NOMO-1 (cell line): ENCODE results near the gene SDS.

Experiments
- DNase-seq, 2 experiments: peaks; one replicate each; lab custom pipeline; 2025; ENCODE audit not compliant: unreplicated experiment in 2 of 2; lab: John Stamatoyannopoulos, UW

SDS gene

DNA sequence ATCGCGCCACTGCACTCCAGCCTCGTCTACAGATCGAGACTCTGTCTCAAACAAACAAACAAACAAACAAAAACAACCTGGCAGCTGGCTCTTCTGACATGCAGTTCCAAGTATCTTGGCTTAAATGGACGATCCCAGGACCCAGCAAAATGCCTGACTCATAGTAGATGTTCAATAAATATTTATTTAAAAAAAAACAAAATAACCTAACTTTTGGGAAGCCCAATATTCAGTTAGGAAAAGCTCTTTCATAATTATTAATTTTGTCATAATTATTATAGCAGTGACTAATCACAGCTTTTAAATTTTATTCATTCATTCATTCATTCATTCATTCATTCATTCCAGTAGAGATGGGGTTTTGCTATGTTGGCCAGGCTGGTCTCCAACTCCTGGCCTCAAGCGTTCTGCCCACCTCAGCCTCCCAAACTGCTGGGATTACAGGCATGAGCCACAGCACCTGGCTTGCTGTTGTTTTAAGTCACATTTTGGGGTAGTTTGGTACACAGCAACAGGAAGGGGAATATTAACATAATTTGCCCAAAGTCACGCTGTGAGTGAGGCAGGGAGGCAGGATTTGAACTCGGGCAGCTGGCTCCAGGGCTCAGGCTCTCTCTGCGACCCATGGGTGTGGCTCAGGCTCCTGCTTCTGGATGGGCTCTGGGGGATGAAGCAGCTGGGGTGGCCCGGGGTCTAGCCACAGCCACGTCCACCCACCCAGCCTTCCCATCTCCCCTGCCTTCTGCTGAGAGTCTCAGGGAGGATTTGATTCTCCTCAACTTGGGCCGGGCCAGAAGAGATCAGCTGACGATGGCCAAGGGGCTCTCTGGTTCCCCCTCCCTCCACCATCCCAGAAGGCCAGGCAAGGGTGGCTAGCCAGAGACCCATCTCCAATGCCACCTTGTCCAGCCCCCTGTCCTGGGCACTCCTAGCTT, 2.4 kb downstream of the SDS start:
- DNase-seq, result no peak

DNA sequence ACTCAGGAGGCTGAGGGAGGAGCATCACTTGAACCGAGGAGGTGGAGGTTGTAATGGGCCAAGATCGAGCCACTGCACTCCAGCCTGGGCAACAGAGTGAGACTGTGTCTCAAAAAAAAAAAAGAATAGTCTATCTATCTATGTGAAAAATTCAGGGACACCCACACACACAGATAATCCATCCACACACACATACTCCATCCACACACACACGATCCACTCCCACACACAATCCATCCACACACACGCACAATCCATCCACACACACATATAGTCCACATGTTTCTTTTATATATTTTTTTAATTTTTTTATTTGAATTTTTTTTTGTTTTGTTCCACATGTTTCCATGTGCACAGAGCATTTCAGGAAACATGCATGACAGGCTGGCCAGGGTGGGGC, 3.3 kb downstream of the SDS start:
- no peak for DNase-seq

DNA sequence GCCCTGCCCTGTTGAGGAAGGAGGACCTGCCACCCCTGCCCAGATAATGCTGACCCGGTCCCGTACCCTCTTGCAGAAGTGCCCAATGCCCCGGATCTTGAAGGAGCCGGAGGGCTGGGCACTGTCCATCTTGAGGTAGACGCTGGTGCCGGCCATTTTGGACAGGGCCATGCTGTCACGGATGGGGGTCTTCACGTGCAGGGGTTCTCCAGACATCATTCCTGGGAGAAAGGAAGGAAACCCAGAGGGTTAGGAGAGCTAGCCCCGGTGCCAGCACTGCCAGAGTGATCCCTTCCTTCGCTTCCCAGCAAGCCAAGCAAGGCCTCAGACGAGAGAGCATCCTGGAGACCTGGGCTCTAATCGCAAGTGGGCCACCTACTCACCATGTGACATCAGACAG, 4.2 kb downstream of the SDS start:
- DNase-seq, result no peak

DNA sequence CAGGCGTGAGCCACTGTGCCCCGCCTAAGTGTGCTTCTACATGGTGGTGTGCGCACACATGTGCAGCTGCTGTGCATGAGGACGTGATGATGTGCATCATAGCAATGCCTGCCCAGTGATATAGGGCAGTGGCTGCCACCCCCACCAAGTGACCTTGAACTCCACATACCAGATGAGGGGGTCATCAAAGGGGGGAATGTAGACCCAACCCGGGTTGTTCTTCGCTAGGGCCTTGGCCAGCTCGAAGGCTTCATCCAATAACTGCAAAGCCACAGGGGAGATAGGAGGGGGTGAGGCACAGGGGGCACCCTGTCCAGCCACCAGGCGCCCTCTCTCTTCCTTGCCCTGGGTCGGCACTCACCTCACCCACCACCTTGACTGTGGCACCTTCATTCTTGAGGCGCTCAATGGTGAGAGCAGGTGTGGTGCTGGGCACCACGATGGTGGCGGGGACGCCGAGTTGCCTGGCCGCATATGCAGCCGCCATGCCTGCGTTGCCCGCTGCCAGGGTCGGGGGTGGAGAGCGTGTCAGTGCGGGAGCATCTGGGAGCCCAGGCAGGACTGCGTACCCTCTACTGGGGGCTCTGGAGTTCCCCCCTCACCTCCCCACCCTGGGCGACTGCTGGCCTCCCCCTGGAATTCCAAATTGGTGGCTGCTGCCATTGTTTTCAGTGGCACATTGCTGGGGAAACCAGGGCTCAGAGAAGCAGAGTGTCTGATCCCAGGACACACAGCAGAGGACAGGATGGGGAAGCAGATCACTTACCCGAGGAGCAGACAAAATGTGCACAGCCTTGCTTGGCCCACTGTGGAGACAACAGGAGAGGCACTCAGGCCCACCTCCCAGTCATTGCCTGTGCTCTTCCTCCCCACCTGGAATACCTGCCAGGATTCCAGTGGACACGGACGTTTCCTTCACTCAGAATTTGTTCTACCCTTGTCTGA, 5.1 kb downstream of the SDS start:
- no peak for DNase-seq

DNA sequence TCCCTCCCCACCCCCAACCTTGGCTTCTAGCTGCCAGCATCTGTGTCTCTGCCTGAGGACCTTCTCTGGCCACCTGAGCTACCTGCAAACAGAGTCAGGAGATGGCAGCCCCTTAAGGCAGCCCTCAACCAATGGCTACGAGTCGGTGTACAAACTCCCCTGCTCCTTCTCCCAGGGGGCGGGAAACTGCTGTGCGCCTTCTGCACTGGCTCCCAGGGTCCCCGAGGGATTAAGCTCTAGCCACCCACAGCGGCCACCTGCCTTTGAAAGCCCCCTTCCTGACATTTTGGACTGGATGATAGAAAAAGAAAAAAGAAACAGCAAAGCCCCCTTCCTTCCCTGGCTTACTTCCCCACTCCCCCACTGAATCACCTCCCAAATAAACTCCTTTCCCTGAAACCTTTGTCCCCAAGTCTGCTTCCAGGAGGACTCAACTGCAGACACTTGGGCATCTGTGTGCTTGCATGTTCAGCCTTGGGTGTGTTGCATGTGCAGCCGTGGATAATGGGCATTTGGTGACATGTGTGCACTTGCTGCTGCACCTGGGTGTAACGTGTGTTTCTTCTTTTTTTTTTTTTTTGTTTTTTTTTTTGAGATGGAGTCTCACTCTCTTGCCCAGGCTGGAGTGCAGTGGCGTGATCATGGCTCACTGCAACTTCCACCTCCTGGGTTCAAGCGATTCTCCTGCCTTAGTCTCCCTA, 6.0 kb downstream of the SDS start:
- no peak for DNase-seq

DNA sequence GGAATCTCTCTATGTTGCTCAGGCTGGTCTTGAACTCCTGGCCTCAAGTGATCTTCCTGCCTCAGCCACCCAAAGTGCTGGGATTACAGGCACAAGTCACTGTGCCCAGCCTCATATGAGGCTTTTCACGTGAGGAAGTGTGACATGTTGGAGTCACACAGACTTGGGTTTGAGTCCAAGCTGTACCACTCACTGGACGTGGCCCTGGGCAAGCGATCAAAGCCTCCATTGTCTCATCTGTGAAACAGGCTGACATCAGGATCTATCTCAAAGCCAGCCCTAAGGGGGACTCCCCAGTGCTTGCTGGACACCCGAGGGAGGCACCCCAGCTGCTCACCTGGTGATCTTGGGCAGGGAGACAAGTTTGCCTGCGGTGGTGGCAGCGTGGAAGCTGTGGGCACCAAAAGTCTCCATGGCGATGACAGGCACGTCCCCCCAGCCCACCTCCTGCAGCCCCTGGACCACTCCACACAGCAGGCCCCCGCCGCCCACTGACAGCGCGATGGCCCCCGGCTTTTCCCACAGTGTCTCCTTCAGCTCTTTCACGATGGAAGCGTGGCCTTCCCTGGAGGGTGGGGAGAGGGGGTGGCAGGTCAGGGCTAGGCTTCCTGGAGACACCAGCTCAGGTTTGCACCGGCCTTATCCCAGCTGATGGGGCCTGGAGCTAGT, 6.7 kb downstream of the SDS start:
- no peak for DNase-seq

DNA sequence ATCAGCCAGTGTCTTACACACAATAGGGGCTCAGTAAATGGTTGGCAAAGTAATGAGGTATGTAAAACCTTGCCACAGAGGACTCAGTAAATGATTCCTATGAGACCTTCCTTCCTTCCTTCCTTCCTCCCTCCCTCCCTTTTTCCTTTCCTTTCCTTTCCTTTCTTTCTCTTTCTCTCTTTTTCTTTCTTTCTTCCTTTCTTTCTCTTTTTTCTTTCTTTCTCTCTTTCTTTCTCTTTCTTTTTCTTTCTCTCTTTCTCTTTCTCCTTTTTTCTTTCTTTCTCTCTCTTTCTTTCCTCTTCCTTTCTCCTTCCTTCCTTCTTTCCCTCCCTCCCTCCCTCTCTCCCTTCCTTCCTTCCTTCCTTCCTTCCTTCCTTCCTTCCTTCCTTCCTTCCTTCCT, 7.5 kb downstream of the SDS start:
- no peak for DNase-seq

DNA sequence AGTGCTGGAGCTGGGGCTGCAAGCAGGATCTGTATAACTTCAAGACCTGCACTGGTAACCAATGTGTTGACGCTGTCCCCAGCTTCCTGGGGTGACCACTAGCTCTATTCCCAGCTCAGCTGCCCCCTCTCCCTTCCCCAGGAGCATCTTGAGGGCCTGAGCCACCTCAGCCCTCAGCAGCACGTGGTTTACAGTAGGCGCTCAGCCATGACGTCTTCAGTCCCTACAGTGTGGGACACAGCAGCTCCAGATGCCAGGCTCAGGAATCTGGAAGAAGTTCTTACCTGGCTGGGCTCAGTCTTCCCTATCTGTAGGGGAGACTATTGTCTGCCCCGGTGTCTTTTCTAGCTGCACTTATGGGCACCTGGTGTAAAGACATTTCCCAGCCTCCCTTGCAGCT, 8.6 kb downstream of the SDS start:
- DNase-seq, result no peak

DNA sequence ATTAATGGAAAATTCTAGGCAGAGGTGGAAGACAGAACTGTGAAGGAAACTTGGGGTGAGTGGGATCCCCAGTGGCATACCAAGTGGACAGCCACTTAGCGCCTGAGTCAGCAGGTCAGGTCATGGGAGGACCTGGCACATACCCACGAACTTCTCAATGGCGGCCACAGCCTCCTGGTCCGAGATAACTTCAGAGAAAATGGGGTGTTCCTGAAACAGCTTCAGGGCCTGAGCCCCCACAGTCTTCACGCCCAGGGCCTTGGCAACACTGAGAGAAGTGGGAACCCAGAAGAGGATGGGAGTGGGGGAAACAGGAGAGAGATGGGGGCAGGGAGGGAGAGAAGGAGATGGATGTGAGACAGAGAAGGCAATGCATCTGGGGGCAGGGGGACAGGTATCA, 9.9 kb downstream of the SDS start:
- no peak for DNase-seq

DNA sequence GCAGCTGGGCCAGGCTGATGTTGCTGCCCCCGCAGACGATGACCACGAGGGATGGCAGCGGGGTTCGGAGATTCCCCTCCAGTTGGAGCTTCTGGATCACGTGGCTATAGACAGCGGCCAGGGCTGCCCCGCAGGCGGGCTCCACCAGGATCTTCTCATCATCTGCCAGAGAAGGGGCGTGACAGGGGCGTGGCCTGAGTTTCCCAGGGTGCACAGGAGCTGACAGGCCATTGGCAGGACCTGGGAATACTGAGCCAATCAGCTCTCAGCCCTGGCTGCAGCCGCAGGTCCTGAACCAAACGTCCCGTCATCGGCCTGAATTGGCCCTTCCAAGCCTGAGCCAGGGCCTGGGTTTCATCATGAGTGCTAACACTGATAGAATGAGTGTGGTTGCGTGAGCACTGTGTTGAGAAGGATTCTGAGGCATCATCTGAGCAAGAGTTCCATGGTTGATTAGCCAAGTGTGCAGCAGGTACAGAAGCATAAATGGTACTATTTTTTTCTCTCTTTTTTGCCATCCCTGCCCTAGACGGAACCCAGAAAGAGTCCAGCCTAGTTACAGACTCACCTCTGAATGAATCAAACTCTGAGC, 10.6 kb downstream of the SDS start:
- DNase-seq, result no peak

DNA sequence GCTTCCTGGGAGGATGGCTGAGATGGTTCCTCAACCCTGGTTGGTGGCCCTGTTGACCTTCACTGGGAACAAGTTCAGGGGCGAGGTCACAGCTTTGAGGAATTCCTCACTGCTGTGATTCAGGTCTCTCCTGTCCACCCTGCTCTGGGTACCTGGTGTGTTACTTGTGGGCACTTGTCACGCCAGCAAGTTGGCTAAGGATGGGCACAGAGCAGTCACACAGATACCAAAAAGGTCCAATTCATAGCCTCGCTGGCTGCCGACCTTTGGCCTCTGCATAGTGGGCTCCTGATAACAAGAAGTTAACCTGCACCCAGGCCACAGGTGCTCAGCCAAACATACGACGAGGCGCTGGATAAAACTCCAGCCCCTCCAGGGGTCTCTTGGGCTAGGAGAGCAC, 11.2 kb downstream of the SDS start:
- DNase-seq, result no peak

DNA sequence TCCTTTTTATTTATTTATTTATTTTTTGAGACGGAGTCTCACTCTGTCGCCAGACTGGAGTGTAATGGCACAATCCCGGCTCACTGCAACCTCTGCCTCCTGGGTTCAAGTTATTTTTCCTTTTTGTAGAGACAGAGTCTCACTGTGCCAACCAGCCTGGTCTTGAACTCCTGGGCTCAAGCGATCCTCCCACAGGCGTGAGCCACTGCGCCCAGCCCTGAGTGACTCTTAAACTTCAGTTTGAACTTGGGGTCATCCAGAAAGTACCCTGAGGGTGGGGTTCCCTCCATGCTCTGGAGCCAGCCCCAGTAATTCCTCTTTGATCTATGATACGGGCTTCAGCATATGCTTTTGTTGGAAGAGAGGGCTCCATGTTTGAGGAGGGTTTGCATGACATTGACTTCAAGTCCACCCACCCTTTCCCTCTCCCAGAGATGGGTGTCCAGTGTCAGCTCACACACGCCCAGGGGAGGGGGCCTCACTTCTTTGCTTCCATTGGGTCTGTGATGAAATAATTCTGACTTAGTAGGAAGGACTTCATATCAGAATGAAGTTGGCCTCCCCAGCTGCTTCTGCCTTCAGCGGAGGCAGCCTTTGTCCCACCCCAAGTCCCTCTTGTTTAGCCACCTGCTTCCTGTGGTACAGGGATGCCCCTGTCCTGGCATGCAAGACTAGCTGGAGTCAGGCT, 11.9 kb downstream of the SDS start:
- no peak for DNase-seq

DNA sequence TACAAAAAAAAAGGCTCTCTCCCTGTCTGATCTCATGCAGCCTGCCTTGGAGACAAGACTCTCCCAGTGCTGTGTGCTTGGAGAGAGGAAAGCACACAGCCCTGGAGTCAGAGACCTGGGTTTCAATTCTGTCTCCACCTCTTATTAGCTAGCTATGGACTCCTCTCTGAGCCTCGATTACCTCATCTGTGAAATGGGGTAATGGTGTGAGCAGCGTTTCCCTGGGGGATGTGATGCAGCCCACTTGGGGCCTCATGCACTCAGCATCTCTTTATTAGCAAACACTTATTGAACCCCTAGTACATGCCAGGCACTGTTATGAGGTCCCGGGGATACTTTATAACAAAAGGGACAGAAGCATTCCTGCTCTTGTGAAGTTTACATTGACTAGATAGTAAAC, 12.5 kb downstream of the SDS start:
- no peak for DNase-seq

DNA sequence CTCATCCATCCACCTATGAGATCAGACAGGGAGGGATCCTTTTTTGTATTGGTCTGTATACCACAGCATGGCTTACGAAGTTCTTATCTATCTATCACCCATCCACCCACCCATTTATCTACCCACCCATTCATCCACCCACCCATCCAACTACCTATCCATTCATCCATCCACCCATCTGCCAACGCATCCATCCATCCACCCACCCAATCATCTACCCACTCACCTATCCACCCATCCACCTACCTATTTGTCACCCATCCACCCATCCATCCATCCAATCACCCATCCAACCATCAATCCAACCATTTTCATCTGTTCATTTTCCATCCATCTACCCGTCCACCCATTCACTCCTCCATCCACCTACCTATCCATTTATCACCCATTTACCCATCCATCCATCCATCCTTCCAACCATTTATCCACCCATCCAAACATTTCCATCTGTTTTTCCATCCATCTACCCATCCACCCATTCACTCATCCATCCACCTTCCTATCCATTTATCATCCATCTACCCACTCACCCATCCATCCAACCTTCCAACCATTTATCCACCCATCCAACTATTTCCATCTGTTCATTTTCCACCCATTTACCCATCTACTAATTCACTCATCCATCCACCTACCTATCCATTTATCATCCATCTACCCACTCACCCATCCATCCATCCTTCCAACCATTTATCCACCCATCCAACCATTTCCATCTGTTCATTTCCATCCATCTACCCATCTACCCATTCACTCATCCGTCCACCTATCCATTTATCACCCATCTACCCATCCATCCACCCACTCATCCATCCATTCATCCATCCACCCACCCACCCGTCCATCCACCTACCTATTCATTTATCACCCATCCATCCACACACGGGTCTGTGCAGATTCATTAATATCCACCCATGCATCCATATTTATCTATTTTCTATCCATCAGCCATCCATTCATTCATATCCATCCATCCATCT, 13.3 kb downstream of the SDS start:
- no peak for DNase-seq

DNA sequence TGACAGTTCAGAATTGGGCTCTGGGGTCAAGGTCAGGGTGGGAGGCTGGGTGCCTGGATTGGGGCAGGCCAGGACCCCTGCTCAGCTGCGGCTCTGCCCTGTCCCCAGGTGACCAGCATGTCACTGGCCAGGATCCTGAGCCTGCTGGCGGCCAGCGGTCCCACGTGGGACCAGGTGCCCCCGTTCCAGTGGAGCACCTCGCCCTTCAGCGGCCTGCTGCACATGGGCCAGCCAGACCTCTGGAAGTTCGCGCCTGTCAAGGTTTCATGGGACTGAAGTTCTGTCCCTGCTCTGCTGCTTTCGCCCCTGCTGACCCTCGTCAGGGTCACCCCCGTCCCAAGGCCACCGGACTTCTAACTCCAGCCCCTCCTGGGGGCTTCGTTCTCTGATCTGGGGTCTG, 15.3 kb downstream of the SDS start:
- no peak for DNase-seq

DNA sequence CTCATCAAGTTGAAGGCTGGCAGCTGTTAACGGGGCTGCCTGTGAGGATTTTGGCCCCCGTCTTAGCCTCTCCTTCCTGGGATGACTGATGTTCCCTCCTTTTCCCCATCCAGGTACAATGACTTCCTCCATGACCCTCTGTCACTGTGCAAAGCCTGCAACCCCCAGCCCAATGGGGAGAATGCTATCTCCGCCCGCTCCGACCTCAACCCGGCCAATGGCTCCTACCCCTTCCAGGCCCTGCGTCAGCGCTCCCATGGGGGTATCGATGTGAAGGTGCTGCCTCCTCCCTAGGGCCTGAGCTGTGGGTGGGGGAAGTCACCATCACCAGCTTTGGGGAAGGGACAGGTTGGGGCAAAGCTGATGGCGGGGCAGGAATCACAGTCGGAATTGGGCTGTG, 16.1 kb downstream of the SDS start:
- no peak for DNase-seq

DNA sequence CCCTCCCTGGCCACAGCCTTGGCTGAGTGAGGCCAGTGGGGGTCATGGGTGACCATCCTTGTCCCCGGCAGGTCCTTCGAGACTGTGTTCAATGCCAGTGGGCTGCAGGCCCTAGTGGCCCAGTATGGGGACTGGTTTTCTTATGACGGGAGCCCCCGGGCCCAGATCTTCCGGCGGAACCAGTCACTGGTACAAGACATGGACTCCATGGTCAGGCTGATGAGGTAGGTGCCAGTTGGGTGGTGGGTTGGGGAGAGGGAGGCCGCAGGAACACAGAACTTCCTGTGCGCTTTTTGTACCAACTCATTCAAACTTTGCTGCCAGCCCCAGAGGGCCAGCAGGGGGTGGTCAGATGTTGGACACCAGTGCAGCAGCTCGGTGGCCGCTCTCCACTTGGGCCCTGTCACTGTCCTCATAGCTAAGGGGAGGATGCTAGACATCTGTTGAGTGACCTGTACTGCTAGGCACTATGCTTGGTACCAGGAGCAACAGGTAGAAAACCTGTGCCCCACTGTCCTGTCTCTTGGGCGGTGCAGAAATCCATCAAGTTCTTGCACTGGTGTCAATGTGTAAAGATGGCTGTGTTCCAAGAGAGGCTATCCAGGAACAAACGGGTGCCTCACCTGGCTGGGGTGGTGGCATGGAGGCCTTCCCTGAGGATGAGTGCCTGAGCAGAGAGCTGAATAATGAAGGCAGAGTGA, 16.7 kb downstream of the SDS start:
- no peak for DNase-seq
